Skin epidermis (tissue), 12 donors: ENCODE measurements around the gene PPFIBP2.

Experiments
- H3K27ac ChIP-seq, 21 experiments: fragments of 200-600 bp; sonication (generic) in 11 of 21; one replicate each; pipeline ENCODE4 v1.5.0; 2020; ENCODE audit warnings: mild to moderate bottlenecking in 3 of 21, inconsistent platforms in 2 of 21, moderate library complexity in 2 of 21
- H3K4me3 ChIP-seq, 7 experiments: fragments of 200-600 bp; sonication (generic) in 2 of 7; one replicate each; pipeline ENCODE4 v1.5.0; 2020; ENCODE audit warnings: inconsistent platforms in 2 of 7, mild to moderate bottlenecking in 2 of 7, moderate library complexity in 1 of 7

Gene PPFIBP2

DNA sequence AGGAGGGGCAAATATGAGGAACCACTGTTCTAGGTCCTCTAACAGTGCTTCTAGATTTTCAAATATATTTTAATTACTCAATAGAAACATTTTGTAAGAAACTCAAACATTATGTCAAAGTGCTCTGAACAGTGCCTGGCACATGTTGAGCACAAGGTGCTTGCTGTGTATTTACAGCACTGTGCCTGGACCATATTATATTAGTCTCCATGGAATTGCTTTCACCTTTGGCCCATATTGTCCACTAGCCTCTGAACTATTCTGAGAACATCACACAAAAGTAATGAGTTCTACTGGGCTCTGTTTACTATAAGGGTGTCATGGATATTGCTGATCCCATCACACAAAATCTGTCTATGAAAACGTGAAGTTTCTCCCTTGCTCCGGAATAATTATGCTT is 76.7 kb downstream of the PPFIBP2 start:
- H3K27ac ChIP-seq = no peak overlapping the region
- H3K4me3 ChIP-seq = no peak overlapping the region

DNA sequence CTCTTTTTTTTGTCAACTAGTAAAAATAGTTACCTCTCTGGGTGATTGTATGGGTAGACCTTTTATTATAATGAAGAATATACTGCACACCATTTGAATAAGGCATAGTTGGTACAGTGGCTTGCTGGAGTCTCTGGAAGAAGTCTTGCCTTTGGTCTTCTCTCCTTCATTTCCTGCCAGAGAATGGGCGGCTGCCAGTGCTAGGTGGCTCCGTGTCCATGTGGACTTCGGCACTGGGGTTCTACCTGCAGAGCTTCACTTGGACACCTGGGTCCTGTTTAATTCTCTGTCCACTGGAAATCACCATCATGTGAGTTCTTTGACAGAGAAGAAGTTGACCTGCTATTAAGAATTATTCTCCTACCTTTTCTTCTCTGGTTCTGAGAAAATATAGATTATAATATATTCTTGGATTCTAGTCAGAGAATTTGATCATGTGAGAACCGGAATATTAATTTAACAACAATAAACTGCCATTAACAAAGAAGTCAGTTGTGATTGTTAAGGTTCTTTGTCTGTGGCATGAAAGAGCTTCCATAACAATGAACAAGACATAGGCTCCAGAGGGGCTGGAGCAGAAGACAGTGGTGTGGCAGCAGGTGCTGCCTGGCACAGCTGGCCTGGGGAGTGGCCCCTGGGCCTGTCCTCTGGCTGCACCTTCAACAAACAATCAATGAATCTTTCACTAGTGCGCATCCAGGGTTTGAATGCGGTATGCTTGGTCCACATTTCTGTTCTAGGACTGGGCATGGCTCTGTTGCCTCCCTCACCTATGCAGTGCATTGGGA is 77.5 kb downstream of the PPFIBP2 start:
- H3K4me3 ChIP-seq = no peak overlapping the region
- H3K27ac ChIP-seq = no peak overlapping the region

DNA sequence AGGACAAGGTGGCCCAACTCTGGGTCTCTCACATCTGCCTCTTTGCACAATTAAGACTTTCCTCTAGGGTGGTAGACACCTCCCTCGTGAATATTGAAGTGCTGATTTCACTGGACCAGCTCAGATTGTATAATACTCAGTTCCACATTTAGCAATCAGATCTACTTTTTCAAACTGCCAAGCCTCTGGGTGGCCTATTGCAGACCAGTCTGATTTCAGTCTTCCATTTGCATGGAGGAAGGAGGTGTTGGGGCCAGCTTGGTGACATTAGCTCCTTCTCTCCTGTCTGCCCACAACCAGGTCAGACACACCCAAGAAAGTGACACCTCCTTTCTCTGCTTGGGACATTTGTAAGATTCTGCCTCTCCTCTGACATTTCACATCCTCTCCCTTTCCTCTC is 78.2 kb downstream of the PPFIBP2 start:
- Histone ChIP-seq H3K27ac (peak overlapping the region in 4 of 21 experiments; percentile 28 to 54 (median 38)), H3K4me3 (no peak overlapping the region)

DNA sequence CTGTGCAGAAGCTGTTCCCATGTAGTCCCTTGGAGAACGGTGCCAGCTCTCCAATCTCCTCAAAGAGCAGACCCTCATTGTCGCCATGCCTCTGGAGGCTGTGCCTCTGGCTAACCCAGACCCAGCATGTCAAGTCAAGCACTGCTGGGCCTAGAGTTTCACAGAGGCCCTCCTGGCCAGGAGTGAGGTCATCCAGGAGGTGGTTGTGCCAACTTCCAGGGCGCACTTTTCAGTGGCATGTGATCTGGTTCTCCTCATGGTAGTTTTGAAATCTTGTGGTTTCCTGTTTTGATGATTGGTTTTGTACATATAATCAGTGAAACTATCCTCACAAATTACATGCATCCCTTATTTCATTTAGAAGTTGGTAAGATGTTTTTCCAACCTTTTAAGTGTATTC is 78.9 kb downstream of the PPFIBP2 start:
- Histone ChIP-seq H3K27ac (peak overlapping the region in 9 of 21 experiments; percentile 10 to 54 (median 29)), H3K4me3 (no peak overlapping the region)

DNA sequence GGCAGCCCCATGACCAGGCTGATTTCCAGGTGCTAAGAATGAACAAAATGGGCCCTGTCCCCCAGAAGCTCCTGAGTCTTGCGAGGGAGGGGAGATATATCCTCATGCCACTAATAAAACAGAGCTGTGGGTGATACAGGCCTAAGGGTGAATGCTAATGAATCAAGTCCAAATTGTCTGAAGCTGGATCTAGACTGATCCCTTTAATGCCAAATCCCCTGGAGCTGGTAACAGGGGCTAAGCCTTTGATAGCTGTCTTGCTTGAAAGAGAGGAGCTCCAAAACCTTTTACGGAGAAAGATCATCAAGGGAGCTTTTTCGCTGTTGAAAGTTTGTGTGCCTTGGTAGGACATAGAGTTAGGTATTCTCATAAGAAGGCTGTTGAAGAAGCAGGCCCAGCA is 79.7 kb downstream of the PPFIBP2 start:
- Histone ChIP-seq H3K4me3 (no peak overlapping the region), H3K27ac (peak overlapping the region in 10 of 21 experiments; percentile 3 to 49 (median 12))

DNA sequence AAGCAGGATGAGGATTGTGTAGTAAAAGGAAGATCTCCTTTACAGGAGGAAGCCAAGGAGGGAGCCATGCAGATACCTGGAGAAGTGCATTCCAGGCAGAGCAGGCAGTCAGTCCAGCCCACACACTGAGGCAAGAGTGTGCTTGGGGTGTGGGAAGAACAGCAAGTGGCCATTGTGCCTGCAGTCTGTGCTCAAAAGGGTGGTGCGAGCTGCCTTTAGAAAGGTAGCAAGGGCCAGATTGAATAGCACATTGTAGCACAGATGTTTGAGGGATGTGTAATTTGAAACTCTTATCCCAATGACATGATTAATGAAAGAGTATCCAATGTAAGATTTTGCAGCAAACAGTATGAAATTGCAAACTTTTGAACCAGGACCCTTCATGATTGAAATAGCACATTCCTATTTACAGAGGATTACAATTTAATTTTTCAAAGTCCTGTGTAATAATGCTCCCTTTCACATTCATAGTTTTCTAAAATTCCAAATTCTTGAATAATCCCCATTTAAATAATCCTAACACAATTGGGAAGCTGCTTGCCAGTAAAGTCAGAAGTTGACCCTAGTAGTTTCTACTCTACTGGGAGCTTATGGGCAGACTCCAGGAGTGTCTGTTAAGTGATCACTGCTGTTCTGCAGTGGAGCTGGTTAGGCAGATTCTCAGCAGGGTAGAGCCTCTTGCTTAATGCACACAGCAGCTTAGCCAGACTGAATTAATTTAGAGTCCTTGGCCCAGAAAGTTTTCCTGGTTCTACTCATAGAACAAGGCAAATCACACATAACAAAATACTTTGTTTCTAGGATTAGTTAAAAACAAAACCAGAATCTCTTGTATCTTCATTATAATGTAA is 81.4 kb downstream of the PPFIBP2 start:
- H3K4me3 ChIP-seq = no peak overlapping the region

GRCh38 chr11:7595951-7596350 is 82.2 kb downstream of the PPFIBP2 start:
- Histone ChIP-seq H3K27ac (peak overlapping the region in 9 of 21 experiments; percentile 17 to 66 (median 45)), H3K4me3 (no peak overlapping the region)

More for the DNA sequence above, 81.4 kb downstream of the PPFIBP2 start:
- H3K27ac ChIP-seq = peak overlapping the region in 8 of 21 experiments; percentile 2 to 66 (median 25)

GRCh38 chr11:7596975-7597391 is 83.2 kb downstream of the PPFIBP2 start:
- H3K27ac ChIP-seq = peak overlapping the region in 12 of 21 experiments; percentile 12 to 61 (median 32)

GRCh38 chr11:7597620-7598019 is 83.8 kb downstream of the PPFIBP2 start:
- Histone ChIP-seq H3K4me3 (peak overlapping the region in 1 of 7 experiments; percentile 0), H3K27ac (peak overlapping the region in 13 of 21 experiments; percentile 12 to 61 (median 33))

More at GRCh38 chr11:7596975-7597391, 83.2 kb downstream of the PPFIBP2 start:
- no peak overlapping the region for H3K4me3 ChIP-seq

GRCh38 chr11:7599209-7599608 is 85.4 kb downstream of the PPFIBP2 start:
- Histone ChIP-seq H3K27ac (peak overlapping the region in 2 of 21 experiments; percentile 45 to 61), H3K4me3 (no peak overlapping the region)

DNA sequence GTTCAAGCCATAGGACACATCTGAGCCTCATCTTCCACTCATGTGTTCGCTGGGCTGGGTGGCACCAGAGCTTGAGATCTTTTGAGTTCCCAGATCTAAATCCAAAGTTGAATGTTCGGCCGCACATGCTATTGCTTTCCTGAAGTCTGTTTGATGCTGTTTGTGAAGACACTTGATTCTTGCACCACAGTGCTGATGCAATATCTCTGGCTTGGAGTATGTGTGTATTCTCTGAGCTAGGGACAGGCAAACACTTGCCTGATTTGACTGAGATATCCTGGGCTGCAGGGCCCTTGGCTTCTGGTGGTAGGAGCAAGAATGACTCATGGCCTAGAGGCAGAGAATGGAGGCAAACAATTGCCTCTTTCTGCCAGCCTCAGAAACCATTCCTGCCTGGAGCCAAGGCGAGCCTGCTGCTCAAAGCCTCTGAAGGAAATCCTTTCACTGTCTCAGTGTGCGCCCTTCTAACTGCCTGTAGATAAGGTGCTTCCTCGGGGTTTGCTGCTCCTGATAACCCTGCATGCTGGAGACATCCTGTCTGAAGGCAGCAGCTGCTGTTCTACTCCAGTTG is 86.5 kb downstream of the PPFIBP2 start:
- Histone ChIP-seq H3K27ac (peak overlapping the region in 13 of 21 experiments; percentile 2 to 74 (median 52)), H3K4me3 (no peak overlapping the region)

DNA sequence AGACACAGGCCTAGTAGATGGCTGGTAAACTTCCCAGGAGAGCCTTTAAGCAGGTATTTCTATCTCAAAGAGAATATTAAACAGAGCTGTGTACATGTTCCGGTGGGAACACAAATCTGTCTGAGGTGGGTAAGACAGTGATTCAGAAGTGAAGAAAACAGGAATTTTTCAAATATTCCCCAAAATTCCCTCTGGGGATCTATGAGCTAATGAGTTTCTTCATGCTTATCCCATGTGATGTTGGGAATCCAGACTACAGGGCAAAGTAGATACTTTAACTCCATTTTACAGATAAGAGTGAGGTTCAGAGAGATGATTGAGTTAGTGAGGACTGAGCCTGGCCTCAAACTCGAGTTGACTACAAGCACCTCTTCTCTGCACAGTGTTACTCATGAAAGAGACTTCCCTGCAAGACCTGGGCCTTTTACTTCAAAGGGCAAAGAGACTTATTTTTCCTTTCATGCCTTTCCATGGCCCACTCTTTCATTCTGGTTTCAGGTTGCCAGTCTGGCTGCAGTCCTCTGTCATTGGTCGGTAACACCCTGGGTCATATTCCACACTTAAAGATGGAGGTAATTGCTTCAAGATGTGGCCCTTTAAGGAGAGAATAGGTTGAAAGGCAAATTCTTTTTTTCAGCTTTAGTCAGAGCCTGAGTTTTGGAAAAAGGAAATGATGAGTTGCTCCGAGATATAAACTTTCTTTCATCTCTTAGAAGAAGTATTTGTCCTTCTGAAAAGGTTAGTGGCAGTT is 89.4 kb downstream of the PPFIBP2 start:
- H3K4me3 ChIP-seq = no peak overlapping the region
- H3K27ac ChIP-seq = peak overlapping the region in 2 of 21 experiments; percentile 29 to 33

GRCh38 chr11:7604331-7604955 is 90.6 kb downstream of the PPFIBP2 start:
- no peak overlapping the region for H3K27ac ChIP-seq
- H3K4me3 ChIP-seq = no peak overlapping the region

GRCh38 chr11:7605186-7605943 is 91.6 kb downstream of the PPFIBP2 start:
- H3K27ac ChIP-seq = peak overlapping the region in 2 of 21 experiments; percentile 17
- no peak overlapping the region for H3K4me3 ChIP-seq

- Histone ChIP-seq H3K27ac (no peak overlapping the region), H3K4me3 (no peak overlapping the region)
Measured at GRCh38 chr11:7606496-7606895, 92.7 kb downstream of the PPFIBP2 start.

DNA sequence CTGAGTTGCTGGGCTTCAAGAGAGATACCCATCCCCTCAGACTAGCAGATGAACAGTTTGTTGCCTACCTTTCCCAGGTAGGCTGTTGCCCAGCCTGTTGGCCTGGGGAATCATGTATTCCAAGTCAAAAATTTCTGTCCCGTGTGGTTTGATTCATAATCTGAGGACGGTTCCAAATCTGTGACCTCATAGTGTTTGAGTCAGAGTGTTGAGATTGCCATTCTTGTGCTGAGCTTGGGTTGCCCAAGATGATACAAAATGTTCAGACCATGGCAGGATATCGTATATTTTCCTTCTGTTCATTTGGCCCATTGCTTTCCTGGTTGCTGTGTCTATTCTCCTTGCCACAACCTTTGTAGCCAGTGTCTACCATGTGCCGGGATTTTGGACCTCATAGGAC is 95.2 kb downstream of the PPFIBP2 start:
- H3K4me3 ChIP-seq = no peak overlapping the region
- H3K27ac ChIP-seq = no peak overlapping the region

DNA sequence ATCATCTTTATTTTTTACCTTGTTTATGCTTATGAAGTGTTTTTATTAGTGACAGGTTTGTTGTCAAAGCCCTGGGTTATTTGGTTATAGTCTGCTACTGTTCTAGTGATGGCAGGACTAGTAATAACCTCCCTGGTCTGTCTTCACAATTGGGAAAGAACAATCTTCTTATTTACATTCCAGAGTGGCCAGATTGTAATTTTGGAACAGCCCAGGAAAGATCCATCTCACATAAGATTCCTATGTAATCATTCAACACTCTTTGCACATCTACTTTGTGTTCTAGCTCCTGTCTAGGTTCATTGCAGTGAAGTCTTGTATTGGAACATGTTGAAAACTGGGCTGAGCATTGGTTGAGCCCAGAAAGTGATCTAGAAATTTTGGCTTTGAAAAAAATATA is 95.7 kb downstream of the PPFIBP2 start:
- Histone ChIP-seq H3K4me3 (no peak overlapping the region), H3K27ac (no peak overlapping the region)

DNA sequence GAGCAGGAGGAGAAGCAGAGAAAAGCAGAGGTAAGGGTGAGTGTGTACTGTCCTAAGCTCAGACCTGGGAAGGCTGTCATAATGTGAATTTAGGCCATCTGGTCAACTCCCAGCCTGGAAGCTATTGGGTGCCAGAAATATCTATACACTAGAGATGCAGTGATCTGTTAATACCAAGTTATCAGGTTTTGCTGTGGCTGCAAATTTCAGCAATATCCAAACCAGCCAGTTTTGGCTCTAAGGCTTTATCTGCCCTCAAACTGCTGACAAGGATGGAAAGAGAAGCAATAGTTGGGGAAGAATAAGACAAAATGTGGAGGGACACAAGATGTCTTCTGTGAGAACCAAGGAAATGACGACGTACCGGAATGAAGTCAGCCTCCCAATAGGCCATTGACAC is 96.6 kb downstream of the PPFIBP2 start:
- Histone ChIP-seq H3K27ac (no peak overlapping the region), H3K4me3 (no peak overlapping the region)
